GM12878 (cell line): ENCODE measurements around the gene PRX. TPM values are rescaled to one million over a fixed set of nuclear protein-coding genes. Genes with fewer than 3 reads are reported as not detected.

Experiments used
- BHLHE40 ChIP-seq, 2 experiments: fragments of 450-650 bp in 1 of 2; IDR thresholded peaks; 2 replicates each; pipeline ENCODE4 v1.6.1; 2011 to 2017; ENCODE audit warnings: low read depth in 2 of 2, borderline replicate concordance in 1 of 2, improper control_type of control experiment in 1 of 2, low read length in 1 of 2, mild to moderate bottlenecking in 1 of 2
- CHD1 ChIP-seq: IDR thresholded peaks from 2 replicates; pipeline ENCODE4 v1.6.1; 2012; ENCODE audit warnings: low read depth, low read length, improper control_type of control experiment
- IKZF2 ChIP-seq, 2 experiments: fragments of 450-650 bp; IDR thresholded peaks; 2 replicates each; pipeline ENCODE4 v1.6.1; 2017; ENCODE audit warnings: mild to moderate bottlenecking in 2 of 2, moderate library complexity in 2 of 2
- IRF5 ChIP-seq: fragments of 450-650 bp; IDR thresholded peaks from 2 replicates; pipeline ENCODE4 v1.6.1; 2017; ENCODE audit warnings: borderline replicate concordance
- RB1 ChIP-seq: fragments of 450-650 bp; formaldehyde crosslinking; IDR thresholded peaks from 2 replicates; pipeline ENCODE4 v1.6.1; 2017; ENCODE audit warnings: mild to moderate bottlenecking, borderline replicate concordance
- SP1 ChIP-seq: IDR thresholded peaks from one replicate; pipeline ENCODE4 v1.6.1; 2011; ENCODE audit warnings: low read depth, low read length
- microRNA-seq: library from miRNA; unstranded; fragments of <30 nt; microRNA quantifications from one replicate; pipeline ENCODE4, GENCODE V29; 2018
- polyA plus RNA-seq, 11 experiments: library from polyadenylated mRNA; depleted of rRNA in 4 of 11; unstranded in 6 of 11; stranded (reverse) in 5 of 11; fragments of >200 nt; fragmentation: Nextera tagmentation in 4 of 11; fragmentation: Illumina TruSeq in 1 of 11; extraction: Ambion mirVana in 4 of 11; extraction: Trizol in 1 of 11; gene quantifications; 1 replicate in 1 of 11; 2 replicates in 10 of 11; pipeline versions ENCODE4 v1.2.1 to v1.2.3, GENCODE V29; 2011 to 2016; ENCODE audit warnings: inconsistent platforms in 2 of 11, missing spikeins in 2 of 11, low read depth in 1 of 11
- small RNA-seq: library from RNA; depleted of rRNA; stranded (forward); fragments of <200 nt; gene quantifications from one replicate; pipeline ENCODE3, GENCODE V24; 2014
- total RNA-seq, 4 experiments: library from RNA; depleted of rRNA in 3 of 4; stranded (reverse); fragments of >200 nt in 3 of 4; fragmentation: Illumina TruSeq in 1 of 4; extraction: Trizol in 1 of 4; gene quantifications; 2 replicates each; pipeline versions ENCODE4 v1.2.1 to v1.2.3, GENCODE V29; 2013 to 2021

The PRX gene
- total and polyA plus RNA-seq, 10 of the 15 experiments (the other 5 are each of a cell fraction or from before 2014, with no cell fraction given) = 0.02 to 1.4 (median 0.54) TPM; not detected in 1

DNA sequence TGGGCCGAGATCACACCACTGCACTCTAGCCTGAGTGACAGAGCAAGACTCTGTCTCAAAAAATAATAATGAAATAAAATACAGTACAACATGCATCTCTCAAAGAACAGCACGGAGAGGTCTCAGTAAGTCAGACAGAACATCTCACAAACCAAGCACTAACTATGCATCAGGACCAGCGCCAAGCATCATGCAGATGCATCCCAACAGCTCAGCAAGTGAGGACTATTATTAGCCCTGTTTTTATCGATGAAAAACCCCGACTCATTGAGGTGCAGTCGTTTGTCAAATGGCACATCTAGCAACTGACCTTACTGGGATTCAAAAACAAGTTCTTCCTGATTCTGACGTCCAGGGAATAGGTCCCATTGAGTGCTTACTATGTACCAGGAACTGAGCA, 68.8 kb downstream of the PRX start (continued):
- no peak for TF ChIP-seq CHD1
- TF ChIP-seq IKZF2 (IDR thresholded peaks at IDR 0.05) = no peak
- no peak for TF ChIP-seq IRF5
- TF ChIP-seq BHLHE40 (IDR thresholded peaks at IDR 0.05; ENCODE audit: borderline replicate concordance in 1 of 2, low read depth in 2 of 2, low read length in 1 of 2) = no peak
- TF ChIP-seq RB1 = no peak
- no peak for TF ChIP-seq SP1

Small RNAs within 50 kb of the gene (microRNA-seq; reads per million reads assigned to microRNA genes)
- gene MIR6796 = not detected

Small RNAs within 50 kb of the gene (small RNA-seq; reads per million reads assigned to genes)
- gene MIR6796 = not detected
- not detected for gene RF00017

Other genes starting within 250 kb of the PRX start
Only the 7 nearest of the 13 such genes appear.
- gene C19orf47, start 65.0 kb downstream of the PRX start, total RNA-seq (2014; rRNA removed) = 16.1 and 19.9 TPM in 2 replicates
- gene C19orf47, start 65.0 kb downstream of the PRX start, total RNA-seq (2014; rRNA removed; fragmentation: Illumina TruSeq; extraction: Trizol) = 5.2 and 6.6 TPM in 2 replicates
- gene C19orf47, start 65.0 kb downstream of the PRX start, total RNA-seq (2021) = 29.1 and 30.7 TPM in 2 replicates
- gene C19orf47, start 65.0 kb downstream of the PRX start, polyA plus RNA-seq (2011; rRNA removed) = 8.4 and 20.4 TPM in 2 replicates
- 4.5 and 14.4 TPM in 2 replicates for gene C19orf47, start 65.0 kb downstream of the PRX start, polyA plus RNA-seq (2014; fragmentation: Illumina TruSeq; extraction: Trizol)
- gene C19orf47, start 65.0 kb downstream of the PRX start, polyA plus RNA-seq (2014; fragmentation: Nextera tagmentation; extraction: Ambion mirVana) = 1 to 10 TPM in 1 of 2 experiments, under 1 TPM in 1; 0.11 to 2.0 TPM
- 25.1 and 31.8 TPM in 2 replicates for gene C19orf47, start 65.0 kb downstream of the PRX start, polyA plus RNA-seq (2014; rRNA removed)
- 10 to 100 TPM; 25.0 to 26.6 TPM for gene C19orf47, start 65.0 kb downstream of the PRX start, polyA plus RNA-seq (2016; fragmentation: Nextera tagmentation; extraction: Ambion mirVana)
- gene PLD3, start 64.7 kb downstream of the PRX start, total RNA-seq (2014; rRNA removed) = 111 and 134 TPM in 2 replicates
- gene PLD3, start 64.7 kb downstream of the PRX start, total RNA-seq (2014; rRNA removed; fragmentation: Illumina TruSeq; extraction: Trizol) = 37.3 and 40.1 TPM in 2 replicates
- gene PLD3, start 64.7 kb downstream of the PRX start, total RNA-seq (2021) = 113 and 118 TPM in 2 replicates
- gene PLD3, start 64.7 kb downstream of the PRX start, polyA plus RNA-seq (2011; rRNA removed) = 15.4 and 36.4 TPM in 2 replicates
- 11.5 and 47.7 TPM in 2 replicates for gene PLD3, start 64.7 kb downstream of the PRX start, polyA plus RNA-seq (2014; fragmentation: Illumina TruSeq; extraction: Trizol)
- 1 to 10 TPM; 1.3 to 2.2 TPM for gene PLD3, start 64.7 kb downstream of the PRX start, polyA plus RNA-seq (2014; fragmentation: Nextera tagmentation; extraction: Ambion mirVana)
- gene PLD3, start 64.7 kb downstream of the PRX start, polyA plus RNA-seq (2014; rRNA removed) = 97.7 and 112 TPM in 2 replicates
- gene PLD3, start 64.7 kb downstream of the PRX start, polyA plus RNA-seq (2016; fragmentation: Nextera tagmentation; extraction: Ambion mirVana) = 100 to 1,000 TPM in 1 of 2 experiments, 10 to 100 TPM in 1; 99.6 to 110 TPM
- gene HIPK4, start 23.2 kb downstream of the PRX start, total RNA-seq (2014; rRNA removed) = not detected in 2 replicates
- not detected in 2 replicates for gene HIPK4, start 23.2 kb downstream of the PRX start, total RNA-seq (2014; rRNA removed; fragmentation: Illumina TruSeq; extraction: Trizol)
- 0.13 TPM in 1 of 2 replicates, not detected in the other for gene HIPK4, start 23.2 kb downstream of the PRX start, total RNA-seq (2021)
- gene HIPK4, start 23.2 kb downstream of the PRX start, polyA plus RNA-seq (2011; rRNA removed) = not detected in 2 replicates
- gene HIPK4, start 23.2 kb downstream of the PRX start, polyA plus RNA-seq (2014; fragmentation: Illumina TruSeq; extraction: Trizol) = not detected in 2 replicates
- not detected for gene HIPK4, start 23.2 kb downstream of the PRX start, polyA plus RNA-seq (2014; fragmentation: Nextera tagmentation; extraction: Ambion mirVana)
- not detected in 2 replicates for gene HIPK4, start 23.2 kb downstream of the PRX start, polyA plus RNA-seq (2014; rRNA removed)
- gene HIPK4, start 23.2 kb downstream of the PRX start, polyA plus RNA-seq (2016; fragmentation: Nextera tagmentation; extraction: Ambion mirVana) = under 1 TPM; 0.07 to 0.08 TPM
- 12.2 and 12.9 TPM in 2 replicates for gene SERTAD1, start 12.6 kb upstream of the PRX start, total RNA-seq (2014; rRNA removed)
- 4.0 and 4.5 TPM in 2 replicates for gene SERTAD1, start 12.6 kb upstream of the PRX start, total RNA-seq (2014; rRNA removed; fragmentation: Illumina TruSeq; extraction: Trizol)
- 10.4 and 10.7 TPM in 2 replicates for gene SERTAD1, start 12.6 kb upstream of the PRX start, total RNA-seq (2021)
- 3.8 and 6.5 TPM in 2 replicates for gene SERTAD1, start 12.6 kb upstream of the PRX start, polyA plus RNA-seq (2011; rRNA removed)
- 0.89 and 2.6 TPM in 2 replicates for gene SERTAD1, start 12.6 kb upstream of the PRX start, polyA plus RNA-seq (2014; fragmentation: Illumina TruSeq; extraction: Trizol)
- 1 to 10 TPM in 1 of 2 experiments, under 1 TPM in 1; 0.23 to 1.6 TPM for gene SERTAD1, start 12.6 kb upstream of the PRX start, polyA plus RNA-seq (2014; fragmentation: Nextera tagmentation; extraction: Ambion mirVana)
- 9.5 and 12.9 TPM in 2 replicates for gene SERTAD1, start 12.6 kb upstream of the PRX start, polyA plus RNA-seq (2014; rRNA removed)
- gene SERTAD1, start 12.6 kb upstream of the PRX start, polyA plus RNA-seq (2016; fragmentation: Nextera tagmentation; extraction: Ambion mirVana) = 10 to 100 TPM; 12.5 to 14.2 TPM
- gene SERTAD3, start 31.0 kb upstream of the PRX start, total RNA-seq (2014; rRNA removed) = 14.4 and 16.7 TPM in 2 replicates
- 12.4 and 13.6 TPM in 2 replicates for gene SERTAD3, start 31.0 kb upstream of the PRX start, total RNA-seq (2014; rRNA removed; fragmentation: Illumina TruSeq; extraction: Trizol)
- 19.3 and 22.4 TPM in 2 replicates for gene SERTAD3, start 31.0 kb upstream of the PRX start, total RNA-seq (2021)
- gene SERTAD3, start 31.0 kb upstream of the PRX start, polyA plus RNA-seq (2011; rRNA removed) = 10.0 and 12.9 TPM in 2 replicates
- gene SERTAD3, start 31.0 kb upstream of the PRX start, polyA plus RNA-seq (2014; fragmentation: Illumina TruSeq; extraction: Trizol) = 7.4 and 9.5 TPM in 2 replicates
- gene SERTAD3, start 31.0 kb upstream of the PRX start, polyA plus RNA-seq (2014; fragmentation: Nextera tagmentation; extraction: Ambion mirVana) = 1 to 10 TPM; 4.2 to 8.4 TPM
- gene SERTAD3, start 31.0 kb upstream of the PRX start, polyA plus RNA-seq (2014; rRNA removed) = 13.8 and 16.2 TPM in 2 replicates
- gene SERTAD3, start 31.0 kb upstream of the PRX start, polyA plus RNA-seq (2016; fragmentation: Nextera tagmentation; extraction: Ambion mirVana) = 10 to 100 TPM; 13.9 to 17.4 TPM
- 47.5 and 48.3 TPM in 2 replicates for gene BLVRB, start 52.4 kb upstream of the PRX start, total RNA-seq (2014; rRNA removed)
- gene BLVRB, start 52.4 kb upstream of the PRX start, total RNA-seq (2014; rRNA removed; fragmentation: Illumina TruSeq; extraction: Trizol) = 21.2 and 21.7 TPM in 2 replicates
- gene BLVRB, start 52.4 kb upstream of the PRX start, total RNA-seq (2021) = 30.0 and 31.6 TPM in 2 replicates
- 10.9 and 23.9 TPM in 2 replicates for gene BLVRB, start 52.4 kb upstream of the PRX start, polyA plus RNA-seq (2011; rRNA removed)
- gene BLVRB, start 52.4 kb upstream of the PRX start, polyA plus RNA-seq (2014; fragmentation: Illumina TruSeq; extraction: Trizol) = 2.5 and 11.3 TPM in 2 replicates
- gene BLVRB, start 52.4 kb upstream of the PRX start, polyA plus RNA-seq (2014; fragmentation: Nextera tagmentation; extraction: Ambion mirVana) = 10 to 100 TPM in 1 of 2 experiments, 1 to 10 TPM in 1; 6.3 to 16.3 TPM
- 53.3 and 58.1 TPM in 2 replicates for gene BLVRB, start 52.4 kb upstream of the PRX start, polyA plus RNA-seq (2014; rRNA removed)
- 10 to 100 TPM; 38.9 to 42.7 TPM for gene BLVRB, start 52.4 kb upstream of the PRX start, polyA plus RNA-seq (2016; fragmentation: Nextera tagmentation; extraction: Ambion mirVana)
- gene SPTBN4, start 53.6 kb upstream of the PRX start, total RNA-seq (2014; rRNA removed) = 0.34 and 0.54 TPM in 2 replicates
- 0.14 and 0.22 TPM in 2 replicates for gene SPTBN4, start 53.6 kb upstream of the PRX start, total RNA-seq (2014; rRNA removed; fragmentation: Illumina TruSeq; extraction: Trizol)
- 0.18 and 0.69 TPM in 2 replicates for gene SPTBN4, start 53.6 kb upstream of the PRX start, total RNA-seq (2021)
- gene SPTBN4, start 53.6 kb upstream of the PRX start, polyA plus RNA-seq (2011; rRNA removed) = 0.46 and 0.57 TPM in 2 replicates
- 0.24 TPM in 1 of 2 replicates, not detected in the other for gene SPTBN4, start 53.6 kb upstream of the PRX start, polyA plus RNA-seq (2014; fragmentation: Illumina TruSeq; extraction: Trizol)
- under 1 TPM in 1 of 2 experiments, not detected in 1; 0.04 TPM for gene SPTBN4, start 53.6 kb upstream of the PRX start, polyA plus RNA-seq (2014; fragmentation: Nextera tagmentation; extraction: Ambion mirVana)
- gene SPTBN4, start 53.6 kb upstream of the PRX start, polyA plus RNA-seq (2014; rRNA removed) = 0.50 and 0.56 TPM in 2 replicates
- 1 to 10 TPM in 1 of 2 experiments, under 1 TPM in 1; 0.64 to 1.1 TPM for gene SPTBN4, start 53.6 kb upstream of the PRX start, polyA plus RNA-seq (2016; fragmentation: Nextera tagmentation; extraction: Ambion mirVana)